KMS-11 (cell line): ENCODE measurements around the gene LENG9.
A peak's percentile ranks its signal among the peaks of the same experiment; 100 is the strongest.
"Not testable (repeated sequence)": the region's sequence is repeated elsewhere in the genome, so short reads cannot be mapped to it uniquely, and the experiment has no call there.

Source experiments
- H2AFZ ChIP-seq: fragments of 200-600 bp; sonication (generic); 2 replicates; pipeline ENCODE4 v1.6.1; 2016; ENCODE audit warnings: antibody characterized with exemption, mixed run types, low read depth
- H3K27ac ChIP-seq: fragments of 200-600 bp; sonication (generic); 2 replicates; pipeline ENCODE4 v1.6.1; 2016; ENCODE audit warnings: mild to moderate bottlenecking, mixed run types
- H3K27me3 ChIP-seq: fragments of 200-600 bp; sonication (generic); 2 replicates; pipeline ENCODE4 v1.6.1; 2017; ENCODE audit warnings: mild to moderate bottlenecking, low read depth, mixed run types, moderate library complexity; ENCODE audit not compliant: insufficient read depth
- H3K36me3 ChIP-seq: fragments of 200-600 bp; sonication (generic); 2 replicates; pipeline ENCODE4 v1.6.1; 2017; ENCODE audit warnings: mild to moderate bottlenecking, mixed run types; ENCODE audit not compliant: insufficient read depth
- H3K4me1 ChIP-seq: fragments of 200-600 bp; sonication (generic); 2 replicates; pipeline ENCODE4 v1.6.1; 2016; ENCODE audit warnings: mild to moderate bottlenecking, low read depth, mixed run types; ENCODE audit not compliant: poor library complexity, severe bottlenecking
- H3K4me2 ChIP-seq: fragments of 200-600 bp; sonication (generic); 2 replicates; pipeline ENCODE4 v1.7.0; 2016; ENCODE audit warnings: mild to moderate bottlenecking, mixed run types
- H3K4me3 ChIP-seq: fragments of 200-600 bp; sonication (generic); IDR thresholded peaks from 2 replicates; pipeline ENCODE4 v1.6.1; 2017; ENCODE audit warnings: low read depth, low read length, mixed read lengths; ENCODE audit not compliant: insufficient read depth
- H3K79me2 ChIP-seq: fragments of 200-600 bp; sonication (generic); 2 replicates; pipeline ENCODE4 v1.6.1; 2016; ENCODE audit warnings: low read depth, mixed run types; ENCODE audit not compliant: insufficient read depth
- H3K9ac ChIP-seq: fragments of 200-600 bp; sonication (generic); 2 replicates; pipeline ENCODE4 v1.6.1; 2016; ENCODE audit warnings: mild to moderate bottlenecking, mixed run types
- H4K20me1 ChIP-seq: fragments of 200-600 bp; sonication (generic); 2 replicates; pipeline ENCODE4 v1.6.1; 2016; ENCODE audit warnings: mild to moderate bottlenecking, mixed run types; ENCODE audit not compliant: insufficient read depth
- CTCF ChIP-seq: fragments of 200-600 bp; sonication (generic); conservative IDR thresholded peaks from 2 replicates; pipeline ENCODE4 v1.6.1; 2017; ENCODE audit warnings: low read depth, mild to moderate bottlenecking, antibody characterized with exemption, low read length, moderate library complexity, mixed read lengths

The LENG9 gene

GRCh38 chr19:54451331-54451871 is 12.2 kb downstream of the LENG9 start:
- H3K9ac ChIP-seq: no peak overlapping the region
- H2AFZ ChIP-seq: no peak overlapping the region
- peaks cover 21% of the 10 kb centered on the region; the same call in 1 of the 2 replicates for H3K36me3 ChIP-seq
- no peaks in the 10 kb centered on the region for H3K27me3 ChIP-seq
- H3K27ac ChIP-seq: peak overlapping the region; percentile 9; the same call in 1 of the 2 replicates
- peaks cover 73% of the 10 kb centered on the region for H3K79me2 ChIP-seq
- peaks cover 32% of the 10 kb centered on the region for H3K4me1 ChIP-seq
- TF ChIP-seq CTCF: no peak
- no peak overlapping the region for H3K4me3 ChIP-seq
- H4K20me1 ChIP-seq: peaks cover 17% of the 10 kb centered on the region; the same call in 1 of the 2 replicates
- H3K4me2 ChIP-seq: peak overlapping the region; percentile 93

- no peak for TF ChIP-seq CTCF
Observed at GRCh38 chr19:54449701-54450069, 13.9 kb downstream of the LENG9 start.

DNA sequence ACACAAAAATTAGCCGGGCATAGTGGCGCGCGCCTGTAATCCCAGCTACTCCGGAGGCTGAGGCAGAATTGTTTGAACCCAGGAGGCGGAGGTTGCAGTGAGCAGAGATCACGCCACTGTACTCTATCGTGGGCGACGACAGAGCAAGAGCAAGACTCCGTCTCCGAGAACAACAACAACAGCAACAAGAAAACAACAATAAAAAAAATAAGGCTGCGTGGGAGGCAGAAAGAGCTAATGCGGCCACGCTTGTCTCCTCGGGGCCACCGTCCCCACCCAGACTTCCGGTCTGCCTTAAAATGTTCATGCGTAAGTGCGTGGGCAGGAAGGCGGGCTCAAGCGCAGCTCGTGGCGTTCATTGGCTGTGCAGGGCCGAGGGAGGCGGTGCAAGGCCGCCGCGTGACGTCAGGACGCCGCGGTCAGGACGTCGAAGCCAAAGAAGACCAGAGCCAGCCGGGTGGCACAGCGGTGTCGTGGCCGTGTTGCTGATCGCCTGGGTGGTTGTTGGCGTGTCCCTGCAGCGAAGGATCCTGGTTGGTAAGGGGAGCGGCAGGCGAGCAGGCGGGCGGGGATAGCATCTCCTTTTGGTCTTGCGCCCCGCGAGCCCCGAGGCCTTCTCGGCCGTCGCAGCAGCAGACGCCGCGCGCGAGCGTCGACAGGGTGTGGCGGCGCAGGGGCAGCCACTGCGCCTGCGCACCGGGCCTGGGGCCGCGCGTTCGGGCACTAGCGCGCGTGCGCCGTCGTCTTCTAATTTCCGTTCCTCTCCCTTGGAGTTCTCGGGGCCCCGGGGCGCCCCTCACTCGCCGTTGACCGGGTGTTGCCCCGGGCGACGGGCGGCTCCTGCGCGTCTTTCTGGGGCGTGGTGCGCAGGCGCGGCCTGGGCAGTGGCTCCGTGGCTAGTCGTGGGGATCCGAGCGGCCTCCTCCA is 14.5 kb downstream of the LENG9 start, which contains the start of gene LENG8:
Gene LENG8 (plus strand): TSS at position 426 of the 927 bp plus-strand sequence. CDS start 2,146 bp downstream, outside the sequence.
- Histone ChIP-seq H3K79me2 (peaks cover 69% of the 10 kb centered on the region), H2AFZ (peak within 1 kb of the TSS; percentile 64), H3K4me3 (no peak within 1 kb of the TSS), H3K4me1 (peaks cover 32% of the 10 kb centered on the region), H3K27ac (peak within 1 kb of the TSS; percentile 88), H4K20me1 (peaks cover 17% of the 10 kb centered on the region; the same call in 1 of the 2 replicates), H3K36me3 (peaks cover 17% of the 10 kb centered on the region; the same call in 1 of the 2 replicates), H3K9ac (peak within 1 kb of the TSS; percentile 87), H3K4me2 (peak within 1 kb of the TSS; percentile 93), H3K27me3 (no peaks in the 10 kb centered on the region)
- TF ChIP-seq CTCF: no peak

More at GRCh38 chr19:54449701-54450069, 13.9 kb downstream of the LENG9 start:
- Histone ChIP-seq H3K27me3 (no peaks in the 10 kb centered on the region), H3K36me3 (peaks cover 17% of the 10 kb centered on the region; the same call in 1 of the 2 replicates), H3K4me1 (peaks cover 32% of the 10 kb centered on the region), H3K9ac (peak overlapping the region; percentile 87), H4K20me1 (peaks cover 17% of the 10 kb centered on the region; the same call in 1 of the 2 replicates), H3K4me2 (peak overlapping the region; percentile 93), H2AFZ (peak overlapping the region; percentile 64), H3K79me2 (peaks cover 73% of the 10 kb centered on the region), H3K27ac (peak overlapping the region; percentile 88), H3K4me3 (no peak overlapping the region)

- Histone ChIP-seq H3K79me2 (peaks cover 61% of the 10 kb centered on the region), H3K9ac (peak overlapping the region; percentile 87), H3K27me3 (no peaks in the 10 kb centered on the region), H3K4me2 (peak overlapping the region; percentile 45), H4K20me1 (peaks cover 17% of the 10 kb centered on the region; the same call in 1 of the 2 replicates), H2AFZ (peak overlapping the region; percentile 64), H3K36me3 (peaks cover 9% of the 10 kb centered on the region; the same call in 1 of the 2 replicates), H3K27ac (peak overlapping the region; percentile 88), H3K4me1 (peaks cover 32% of the 10 kb centered on the region), H3K4me3 (no peak overlapping the region)
- no peak for TF ChIP-seq CTCF
Observed at GRCh38 chr19:54448040-54448773, 15.4 kb downstream of the LENG9 start.

GRCh38 chr19:54446349-54446748 is 17.2 kb downstream of the LENG9 start:
- not testable (repeated sequence) for H3K4me3 ChIP-seq, H3K9ac ChIP-seq
- H3K79me2 ChIP-seq: peaks cover 43% of the 10 kb centered on the region

More at GRCh38 chr19:54446349-54446748, 17.2 kb downstream of the LENG9 start:
- not testable (repeated sequence) for H4K20me1 ChIP-seq, H3K4me2 ChIP-seq, H2AFZ ChIP-seq, H3K27ac ChIP-seq, H3K36me3 ChIP-seq, H3K27me3 ChIP-seq
- H3K4me1 ChIP-seq: peaks cover 24% of the 10 kb centered on the region
